K562 (cell line): Measurements from ENCODE around the gene EIF3M. TPM values are rescaled to one million over a fixed set of nuclear protein-coding genes. Genes with fewer than 3 reads are reported as not detected.
A peak's percentile ranks its signal among the peaks of the same experiment; 100 is the strongest.

ENCODE experiments used
- ADNP ChIP-seq: fragments of 200-800 bp; sonication (Bioruptor generic); IDR thresholded peaks from 2 replicates; pipeline ENCODE4 v1.6.1; 2016; ENCODE audit warnings: missing genetic modification characterization, missing compliant biosample characterization
- BCOR ChIP-seq: fragments of 450-650 bp; IDR thresholded peaks from 2 replicates; pipeline ENCODE4 v1.6.1; 2016
- CHD4 ChIP-seq: fragments of 200-600 bp; sonication (generic); IDR thresholded peaks from 3 replicates; pipeline ENCODE4 v1.6.1; 2012; ENCODE audit warnings: low read depth, mild to moderate bottlenecking, mixed read lengths, low read length, inconsistent platforms; ENCODE audit not compliant: insufficient read depth, insufficient replicate concordance, poor library complexity, severe bottlenecking
- JUND ChIP-seq, 2 experiments: IDR thresholded peaks; 2 replicates in 1 of 2; 3 replicates in 1 of 2; pipeline ENCODE4 v1.6.1; 2011; ENCODE audit warnings: borderline replicate concordance in 2 of 2, low read depth in 2 of 2, low read length in 2 of 2, improper control_type of control experiment in 1 of 2, missing biosample characterization in 1 of 2, missing genetic modification characterization in 1 of 2, missing genetic modification reagents in 1 of 2
- KAT8 ChIP-seq: fragments of 450-650 bp; IDR thresholded peaks from 2 replicates; pipeline ENCODE4 v1.6.1; 2016; ENCODE audit warnings: low read depth, mild to moderate bottlenecking
- MBD2 ChIP-seq: sonication (generic); IDR thresholded peaks from 2 replicates; pipeline ENCODE4 v1.6.1; 2016; ENCODE audit warnings: low read depth, borderline replicate concordance
- MEF2A ChIP-seq: IDR thresholded peaks from 2 replicates; pipeline ENCODE4 v1.6.1; 2011; ENCODE audit warnings: low read depth, mild to moderate bottlenecking, low read length, moderate library complexity; ENCODE audit not compliant: control insufficient read depth
- MYNN ChIP-seq, 2 experiments: sonication (generic); formaldehyde crosslinking in 1 of 2; IDR thresholded peaks; 2 replicates each; pipeline versions ENCODE4 v1.5.0 to v1.6.1; 2016 to 2020; ENCODE audit warnings: antibody characterized with exemption in 1 of 2, missing genetic modification reagents in 1 of 2
- NBN ChIP-seq: fragments of 450-650 bp; IDR thresholded peaks from 2 replicates; pipeline ENCODE4 v1.6.1; 2016; ENCODE audit warnings: low read depth, mild to moderate bottlenecking
- POLR2A ChIP-seq: fragments of 450-650 bp; conservative IDR thresholded peaks from 2 replicates; pipeline ENCODE4 v1.6.1; 2016
- SMARCC2 ChIP-seq: fragments of 450-650 bp; IDR thresholded peaks from 2 replicates; pipeline ENCODE4 v1.6.1; 2017; ENCODE audit warnings: antibody characterized with exemption, moderate library complexity, mild to moderate bottlenecking, low read depth
- ZKSCAN3 ChIP-seq: fragments of 250-450 bp; sonication (Bioruptor Pico); IDR thresholded peaks from 2 replicates; pipeline ENCODE4 v1.4.0; 2020
- ZNF436 ChIP-seq: fragments of 250-450, 450-650 bp; sonication (Bioruptor Pico); formaldehyde crosslinking; IDR thresholded peaks from 2 replicates; pipeline ENCODE4 v1.7.0; 2020; ENCODE audit warnings: mild to moderate bottlenecking
- ZNF699 ChIP-seq: fragments of 250-450 bp; sonication (Bioruptor Pico); IDR thresholded peaks from 2 replicates; pipeline ENCODE4 v1.8.0; 2021; ENCODE audit warnings: mild to moderate bottlenecking, moderate library complexity; ENCODE audit not compliant: insufficient replicate concordance
- polyA plus RNA-seq, 8 experiments: library from polyadenylated mRNA; depleted of rRNA in 4 of 8; stranded (reverse) in 5 of 8; unstranded in 3 of 8; fragments of >200 nt; fragmentation: Nextera tagmentation in 2 of 8; fragmentation: Illumina TruSeq in 1 of 8; extraction: Ambion mirVana in 2 of 8; extraction: Trizol in 1 of 8; gene quantifications; 2 replicates each; pipeline versions ENCODE4 v1.2.1 to v1.2.3, GENCODE V29; 2011 to 2014; ENCODE audit warnings: inconsistent platforms in 1 of 8, missing spikeins in 1 of 8
- total RNA-seq, 7 experiments: library from RNA; depleted of rRNA in 6 of 7; stranded (reverse); fragments of >200 nt in 6 of 7; fragmentation: Illumina TruSeq in 2 of 7; extraction: Trizol in 2 of 7; gene quantifications; 2 replicates each; pipeline versions ENCODE4 v1.2.1 to v1.2.3, GENCODE V29; 2011 to 2021; ENCODE audit warnings: low replicate concordance in 1 of 7
- TF ChIP-seq, protein P1 (sequence below): fragments of 450-650 bp; IDR thresholded peaks from 2 replicates; pipeline ENCODE4 v1.6.1; 2016; ENCODE audit warnings: antibody characterized with exemption
- TF ChIP-seq, protein P2 (sequence below): fragments of 250-450 bp; sonication (Bioruptor Pico); IDR thresholded peaks from 2 replicates; pipeline ENCODE4 v1.8.0; 2021; ENCODE audit warnings: moderate library complexity, mild to moderate bottlenecking, inconsistent platforms
- TF ChIP-seq, protein P3 (sequence below): sonication (generic); formaldehyde crosslinking; IDR thresholded peaks from 2 replicates; pipeline ENCODE4 v1.8.0; 2023; ENCODE audit warnings: mild to moderate bottlenecking, missing genetic modification reagents
- TF ChIP-seq, protein P4 (sequence below): fragments of 250-450 bp; sonication (Bioruptor Pico); IDR thresholded peaks from 2 replicates; pipeline ENCODE4 v1.4.0; 2020; ENCODE audit warnings: mild to moderate bottlenecking
- TF ChIP-seq, protein P5 (sequence below): fragments of 250-450 bp; sonication (Bioruptor Pico); IDR thresholded peaks from 2 replicates; pipeline ENCODE4 v1.8.0; 2022; ENCODE audit warnings: moderate library complexity, mild to moderate bottlenecking, inconsistent platforms

Gene EIF3M
- total and polyA plus RNA-seq, 9 of the 15 experiments (the other 6 are each of a cell fraction or from before 2014, with no cell fraction given): 602 to 2,015 (median 1,058) TPM

DNA sequence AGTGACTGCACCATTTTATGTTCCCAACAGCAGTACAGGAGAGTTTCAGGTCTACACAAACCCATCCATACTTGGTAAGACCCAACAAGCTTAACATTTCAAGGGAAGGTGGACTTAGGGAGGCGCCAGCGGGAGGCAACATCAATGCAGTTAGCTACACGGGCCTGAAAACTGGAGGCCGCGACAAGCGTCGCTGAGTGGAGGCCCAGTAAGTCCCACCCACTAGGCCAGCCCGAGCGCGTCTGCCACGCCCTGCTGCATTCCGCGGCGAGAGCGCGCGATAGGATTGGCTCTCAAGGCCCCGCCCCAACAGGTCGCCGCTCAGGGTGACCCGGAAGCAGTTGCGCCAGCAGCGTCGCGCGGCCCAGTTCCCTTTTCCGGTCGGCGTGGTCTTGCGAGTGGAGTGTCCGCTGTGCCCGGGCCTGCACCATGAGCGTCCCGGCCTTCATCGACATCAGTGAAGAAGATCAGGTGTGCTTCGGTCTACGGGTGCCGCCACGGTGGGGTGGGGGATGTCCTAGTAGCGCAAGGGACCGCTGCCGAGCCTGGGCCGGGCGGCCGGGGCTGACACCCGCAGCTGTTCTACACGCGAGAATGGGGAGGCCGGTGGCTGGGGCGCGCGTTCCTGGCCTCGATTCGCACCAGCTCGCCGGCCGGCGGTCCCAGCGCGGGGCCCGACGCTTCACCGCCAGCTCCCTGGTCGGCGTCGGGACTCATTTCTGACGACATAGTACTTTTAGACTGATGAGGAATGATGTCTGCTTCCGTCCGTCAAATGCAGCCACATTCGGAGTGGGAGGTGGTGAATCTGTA lies at the start of gene EIF3M (continued):
- TF ChIP-seq MEF2A: no peak
- no peak for TF ChIP-seq ZKSCAN3 (CRISPR knock-in tag)
- no peak for TF ChIP-seq CHD4
- TF ChIP-seq MYNN (IDR thresholded peaks at IDR 0.05): no peak
- no peak for TF ChIP-seq MYNN (CRISPR knock-in tag; IDR thresholded peaks at IDR 0.05)
- TF ChIP-seq POLR2A: peak; percentile 96
- TF ChIP-seq, protein P1, sequence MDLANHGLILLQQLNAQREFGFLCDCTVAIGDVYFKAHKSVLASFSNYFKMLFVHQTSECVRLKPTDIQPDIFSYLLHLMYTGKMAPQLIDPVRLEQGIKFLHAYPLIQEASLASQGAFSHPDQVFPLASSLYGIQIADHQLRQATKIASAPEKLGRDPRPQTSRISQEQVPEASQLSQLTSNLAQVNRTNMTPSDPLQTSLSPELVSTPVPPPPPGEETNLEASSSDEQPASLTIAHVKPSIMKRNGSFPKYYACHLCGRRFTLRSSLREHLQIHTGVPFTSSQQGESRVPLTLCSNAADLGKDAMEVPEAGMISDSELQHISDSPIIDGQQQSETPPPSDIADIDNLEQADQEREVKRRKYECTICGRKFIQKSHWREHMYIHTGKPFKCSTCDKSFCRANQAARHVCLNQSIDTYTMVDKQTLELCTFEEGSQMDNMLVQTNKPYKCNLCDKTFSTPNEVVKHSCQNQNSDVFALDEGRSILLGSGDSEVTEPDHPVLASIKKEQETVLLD: no peak
- no peak for TF ChIP-seq BCOR
- TF ChIP-seq, protein P2, sequence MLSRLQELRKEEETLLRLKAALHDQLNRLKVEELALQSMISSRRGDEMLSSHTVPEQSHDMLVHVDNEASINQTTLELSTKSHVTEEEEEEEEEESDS (CRISPR knock-in tag): no peak
- no peak for TF ChIP-seq ZNF436
- no peak for TF ChIP-seq ZNF699
- no peak for TF ChIP-seq ADNP
- TF ChIP-seq, protein P3, sequence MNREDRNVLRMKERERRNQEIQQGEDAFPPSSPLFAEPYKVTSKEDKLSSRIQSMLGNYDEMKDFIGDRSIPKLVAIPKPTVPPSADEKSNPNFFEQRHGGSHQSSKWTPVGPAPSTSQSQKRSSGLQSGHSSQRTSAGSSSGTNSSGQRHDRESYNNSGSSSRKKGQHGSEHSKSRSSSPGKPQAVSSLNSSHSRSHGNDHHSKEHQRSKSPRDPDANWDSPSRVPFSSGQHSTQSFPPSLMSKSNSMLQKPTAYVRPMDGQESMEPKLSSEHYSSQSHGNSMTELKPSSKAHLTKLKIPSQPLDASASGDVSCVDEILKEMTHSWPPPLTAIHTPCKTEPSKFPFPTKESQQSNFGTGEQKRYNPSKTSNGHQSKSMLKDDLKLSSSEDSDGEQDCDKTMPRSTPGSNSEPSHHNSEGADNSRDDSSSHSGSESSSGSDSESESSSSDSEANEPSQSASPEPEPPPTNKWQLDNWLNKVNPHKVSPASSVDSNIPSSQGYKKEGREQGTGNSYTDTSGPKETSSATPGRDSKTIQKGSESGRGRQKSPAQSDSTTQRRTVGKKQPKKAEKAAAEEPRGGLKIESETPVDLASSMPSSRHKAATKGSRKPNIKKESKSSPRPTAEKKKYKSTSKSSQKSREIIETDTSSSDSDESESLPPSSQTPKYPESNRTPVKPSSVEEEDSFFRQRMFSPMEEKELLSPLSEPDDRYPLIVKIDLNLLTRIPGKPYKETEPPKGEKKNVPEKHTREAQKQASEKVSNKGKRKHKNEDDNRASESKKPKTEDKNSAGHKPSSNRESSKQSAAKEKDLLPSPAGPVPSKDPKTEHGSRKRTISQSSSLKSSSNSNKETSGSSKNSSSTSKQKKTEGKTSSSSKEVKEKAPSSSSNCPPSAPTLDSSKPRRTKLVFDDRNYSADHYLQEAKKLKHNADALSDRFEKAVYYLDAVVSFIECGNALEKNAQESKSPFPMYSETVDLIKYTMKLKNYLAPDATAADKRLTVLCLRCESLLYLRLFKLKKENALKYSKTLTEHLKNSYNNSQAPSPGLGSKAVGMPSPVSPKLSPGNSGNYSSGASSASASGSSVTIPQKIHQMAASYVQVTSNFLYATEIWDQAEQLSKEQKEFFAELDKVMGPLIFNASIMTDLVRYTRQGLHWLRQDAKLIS (CRISPR knock-in tag): no peak
- TF ChIP-seq, protein P4, sequence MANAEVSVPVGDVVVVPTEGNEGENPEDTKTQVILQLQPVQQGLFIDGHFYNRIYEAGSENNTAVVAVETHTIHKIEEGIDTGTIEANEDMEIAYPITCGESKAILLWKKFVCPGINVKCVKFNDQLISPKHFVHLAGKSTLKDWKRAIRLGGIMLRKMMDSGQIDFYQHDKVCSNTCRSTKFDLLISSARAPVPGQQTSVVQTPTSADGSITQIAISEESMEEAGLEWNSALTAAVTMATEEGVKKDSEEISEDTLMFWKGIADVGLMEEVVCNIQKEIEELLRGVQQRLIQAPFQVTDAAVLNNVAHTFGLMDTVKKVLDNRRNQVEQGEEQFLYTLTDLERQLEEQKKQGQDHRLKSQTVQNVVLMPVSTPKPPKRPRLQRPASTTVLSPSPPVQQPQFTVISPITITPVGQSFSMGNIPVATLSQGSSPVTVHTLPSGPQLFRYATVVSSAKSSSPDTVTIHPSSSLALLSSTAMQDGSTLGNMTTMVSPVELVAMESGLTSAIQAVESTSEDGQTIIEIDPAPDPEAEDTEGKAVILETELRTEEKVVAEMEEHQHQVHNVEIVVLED: peak; percentile 82
- no peak for TF ChIP-seq SMARCC2
- TF ChIP-seq JUND (IDR thresholded peaks at IDR 0.05; ENCODE audit: borderline replicate concordance, low read depth, low read length): peak; percentile 60; the same call in 1 of the 2 replicates
- TF ChIP-seq JUND (tag; IDR thresholded peaks at IDR 0.05; ENCODE audit: borderline replicate concordance, low read depth, low read length): peak; percentile 10; the same call in 1 of the 3 replicates
- no peak for TF ChIP-seq MBD2
- TF ChIP-seq, protein P5, sequence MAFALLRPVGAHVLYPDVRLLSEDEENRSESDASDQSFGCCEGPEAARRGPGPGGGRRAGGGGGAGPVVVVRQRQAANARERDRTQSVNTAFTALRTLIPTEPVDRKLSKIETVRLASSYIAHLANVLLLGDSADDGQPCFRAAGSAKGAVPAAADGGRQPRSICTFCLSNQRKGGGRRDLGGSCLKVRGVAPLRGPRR (CRISPR knock-in tag): no peak
- peak; percentile 63; the same call in 1 of the 2 replicates for TF ChIP-seq NBN
- TF ChIP-seq KAT8: no peak
